SIG-M5 (cell line): ENCODE measurements around the gene PPP1R36.
A peak's percentile ranks its signal among the peaks of the same experiment; 100 is the strongest.
"Not testable (repeated sequence)": the region's sequence is repeated elsewhere in the genome, so short reads cannot be mapped to it uniquely, and the experiment has no call there.

Source experiments
- DNase-seq: peaks from one replicate; lab custom pipeline; 2025; lab: John Stamatoyannopoulos, UW

Gene PPP1R36

GRCh38 chr14:64518229-64518628 is 31.5 kb upstream of the PPP1R36 start:
- DNase-seq = no peak

- DNase-seq = no peak
These were observed 29.1 kb upstream of the PPP1R36 start for GRCh38 chr14:64520699-64521098.

GRCh38 chr14:64522591-64523355 is 27.0 kb upstream of the PPP1R36 start:
- DNase-seq = no peak

GRCh38 chr14:64525354-64525753 is 24.4 kb upstream of the PPP1R36 start:
- no peak for DNase-seq

- DNase-seq = no peak
These were observed 18.2 kb upstream of the PPP1R36 start for GRCh38 chr14:64531567-64531966.

GRCh38 chr14:64536488-64537245 is 13.1 kb upstream of the PPP1R36 start:
- DNase-seq = no peak

- DNase-seq = peak; percentile 42
These were observed 9.3 kb upstream of the PPP1R36 start, which contains the start of gene HSPA2 for GRCh38 chr14:64540208-64541202. Gene HSPA2, plus strand, starts transcription at chr14:64540741. Its CDS starts 109 bp downstream, at chr14:64540850.

GRCh38 chr14:64541261-64541971 is 8.3 kb upstream of the PPP1R36 start:
- no peak for DNase-seq

GRCh38 chr14:64541972-64542835 is 7.6 kb upstream of the PPP1R36 start:
- no peak for DNase-seq

- no peak for DNase-seq
These were observed 6.9 kb upstream of the PPP1R36 start for GRCh38 chr14:64542836-64543201.

GRCh38 chr14:64544607-64545312 is 5.0 kb upstream of the PPP1R36 start:
- DNase-seq = no peak

GRCh38 chr14:64549016-64549415 is 745 bp upstream of the PPP1R36 start:
- no peak for DNase-seq

GRCh38 chr14:64550621-64551333 is 1.0 kb downstream of the PPP1R36 start:
- no peak for DNase-seq

GRCh38 chr14:64554556-64554955 is 4.8 kb downstream of the PPP1R36 start:
- no peak for DNase-seq

GRCh38 chr14:64556526-64556925 is 6.8 kb downstream of the PPP1R36 start:
- no peak for DNase-seq

- DNase-seq = not testable (repeated sequence)
These were observed 8.5 kb downstream of the PPP1R36 start for GRCh38 chr14:64558216-64558615.

- DNase-seq = no peak
These were observed 11.9 kb downstream of the PPP1R36 start for GRCh38 chr14:64561631-64562030.

- DNase-seq = no peak
These were observed 12.7 kb downstream of the PPP1R36 start for GRCh38 chr14:64562436-64562835.

- DNase-seq = no peak
These were observed 13.9 kb downstream of the PPP1R36 start for GRCh38 chr14:64563696-64564095.
